ENCODE data around the gene SMYD3.

DNA sequence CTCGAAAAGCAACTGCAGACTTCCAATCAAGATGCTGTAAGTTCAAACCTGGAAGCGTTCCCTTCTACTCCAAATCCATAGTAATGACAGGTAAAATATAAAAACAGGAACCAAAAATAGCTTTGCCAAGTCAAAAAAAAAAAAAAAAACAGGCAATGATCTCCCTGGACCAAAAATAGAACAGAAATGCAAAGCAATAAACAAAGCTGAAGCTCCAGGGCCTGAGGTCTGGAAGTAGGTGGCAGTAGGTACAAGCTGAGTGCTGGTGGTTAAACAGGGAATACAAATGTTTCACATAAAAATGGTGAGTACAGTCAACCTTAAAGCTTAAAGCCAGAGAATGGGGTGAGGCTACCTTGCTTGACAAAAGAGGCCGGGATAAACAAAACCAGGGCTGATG, 610.8 kb downstream of the SMYD3 start:
- TF ChIP-seq, protein P1, sequence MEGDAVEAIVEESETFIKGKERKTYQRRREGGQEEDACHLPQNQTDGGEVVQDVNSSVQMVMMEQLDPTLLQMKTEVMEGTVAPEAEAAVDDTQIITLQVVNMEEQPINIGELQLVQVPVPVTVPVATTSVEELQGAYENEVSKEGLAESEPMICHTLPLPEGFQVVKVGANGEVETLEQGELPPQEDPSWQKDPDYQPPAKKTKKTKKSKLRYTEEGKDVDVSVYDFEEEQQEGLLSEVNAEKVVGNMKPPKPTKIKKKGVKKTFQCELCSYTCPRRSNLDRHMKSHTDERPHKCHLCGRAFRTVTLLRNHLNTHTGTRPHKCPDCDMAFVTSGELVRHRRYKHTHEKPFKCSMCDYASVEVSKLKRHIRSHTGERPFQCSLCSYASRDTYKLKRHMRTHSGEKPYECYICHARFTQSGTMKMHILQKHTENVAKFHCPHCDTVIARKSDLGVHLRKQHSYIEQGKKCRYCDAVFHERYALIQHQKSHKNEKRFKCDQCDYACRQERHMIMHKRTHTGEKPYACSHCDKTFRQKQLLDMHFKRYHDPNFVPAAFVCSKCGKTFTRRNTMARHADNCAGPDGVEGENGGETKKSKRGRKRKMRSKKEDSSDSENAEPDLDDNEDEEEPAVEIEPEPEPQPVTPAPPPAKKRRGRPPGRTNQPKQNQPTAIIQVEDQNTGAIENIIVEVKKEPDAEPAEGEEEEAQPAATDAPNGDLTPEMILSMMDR (IDR thresholded peaks at IDR 0.05): no peak
- TF ChIP-seq POLR2A (IDR thresholded peaks at IDR 0.05): no peak
